Esophagus squamous epithelium (tissue), 4 donors: Measurements from ENCODE around the gene ATPAF2.

ENCODE experiments used
- POLR2A ChIP-seq, 4 donors: fragments of 450-650 bp; IDR thresholded peaks; one replicate each; pipeline ENCODE4 v1.6.1; 2017; ENCODE audit warnings: antibody characterized with exemption in 4 of 4, mild to moderate bottlenecking in 4 of 4, moderate library complexity in 3 of 4
- TF ChIP-seq, protein P1 (sequence below), 6 experiments: fragments of 450-650 bp in 4 of 6; fragments of 200-600 bp in 2 of 6; sonication (generic) in 2 of 6; IDR thresholded peaks; one replicate each; pipeline ENCODE4 v1.5.1; 2016 to 2019; ENCODE audit warnings: antibody characterized with exemption in 6 of 6, mild to moderate bottlenecking in 4 of 6, moderate library complexity in 4 of 6

DNA sequence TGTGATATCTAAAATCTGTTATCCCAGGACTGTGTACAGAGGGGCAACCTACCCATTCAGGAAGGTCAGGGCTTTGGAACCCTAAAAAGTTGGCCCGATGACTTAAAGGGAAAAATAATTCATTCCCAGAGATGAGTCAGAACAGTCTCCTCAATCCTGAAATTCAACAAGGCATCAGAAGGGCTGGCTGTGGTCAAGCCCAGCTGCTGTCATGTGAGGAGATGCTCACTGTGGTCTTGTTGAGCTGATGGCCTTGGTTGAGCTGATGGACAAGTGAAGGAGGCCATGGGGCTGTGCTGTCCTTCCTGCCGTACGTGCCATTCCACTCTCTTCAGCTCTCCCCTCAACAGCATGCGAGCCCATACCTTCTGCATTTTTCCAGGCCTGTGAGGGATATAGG lies 27.9 kb upstream of the ATPAF2 start:
- TF ChIP-seq, protein P1, sequence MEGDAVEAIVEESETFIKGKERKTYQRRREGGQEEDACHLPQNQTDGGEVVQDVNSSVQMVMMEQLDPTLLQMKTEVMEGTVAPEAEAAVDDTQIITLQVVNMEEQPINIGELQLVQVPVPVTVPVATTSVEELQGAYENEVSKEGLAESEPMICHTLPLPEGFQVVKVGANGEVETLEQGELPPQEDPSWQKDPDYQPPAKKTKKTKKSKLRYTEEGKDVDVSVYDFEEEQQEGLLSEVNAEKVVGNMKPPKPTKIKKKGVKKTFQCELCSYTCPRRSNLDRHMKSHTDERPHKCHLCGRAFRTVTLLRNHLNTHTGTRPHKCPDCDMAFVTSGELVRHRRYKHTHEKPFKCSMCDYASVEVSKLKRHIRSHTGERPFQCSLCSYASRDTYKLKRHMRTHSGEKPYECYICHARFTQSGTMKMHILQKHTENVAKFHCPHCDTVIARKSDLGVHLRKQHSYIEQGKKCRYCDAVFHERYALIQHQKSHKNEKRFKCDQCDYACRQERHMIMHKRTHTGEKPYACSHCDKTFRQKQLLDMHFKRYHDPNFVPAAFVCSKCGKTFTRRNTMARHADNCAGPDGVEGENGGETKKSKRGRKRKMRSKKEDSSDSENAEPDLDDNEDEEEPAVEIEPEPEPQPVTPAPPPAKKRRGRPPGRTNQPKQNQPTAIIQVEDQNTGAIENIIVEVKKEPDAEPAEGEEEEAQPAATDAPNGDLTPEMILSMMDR (IDR thresholded peaks at IDR 0.05), result no peak
- no peak for TF ChIP-seq POLR2A (IDR thresholded peaks at IDR 0.05)
